Type B pancreatic cell (in vitro differentiated cells): ENCODE results near the gene CASK. TPM values are rescaled to one million over a fixed set of nuclear protein-coding genes. Genes with fewer than 3 reads are reported as not detected.
A peak's percentile ranks its signal among the peaks of the same experiment; 100 is the strongest.

Experiments used
- DNase-seq: peaks from one replicate; pipeline ENCODE4 v3.0.0; 2021; ENCODE audit warnings: mixed read lengths; ENCODE audit not compliant: unreplicated experiment; ENCODE audit errors: extremely low spot score
- H3K27ac Mint-ChIP-seq: 2 replicates; pipeline ENCODE4 v1.8.0; 2021; ENCODE audit warnings: mild to moderate bottlenecking, mixed read lengths
- H3K27me3 Mint-ChIP-seq: 2 replicates; pipeline ENCODE4 v1.8.0; 2021; ENCODE audit warnings: mixed read lengths
- H3K36me3 Mint-ChIP-seq: 2 replicates; pipeline ENCODE4 v1.8.0; 2021; ENCODE audit warnings: mixed read lengths
- H3K4me1 Mint-ChIP-seq: one replicate; pipeline ENCODE4 v1.8.0; 2021; ENCODE audit warnings: mixed read lengths; ENCODE audit not compliant: unreplicated experiment
- H3K4me3 Mint-ChIP-seq: 2 replicates; pipeline ENCODE4 v1.8.0; 2021; ENCODE audit warnings: mild to moderate bottlenecking, mixed read lengths
- H3K9me3 Mint-ChIP-seq: 2 replicates; pipeline ENCODE4 v1.8.0; 2021; ENCODE audit warnings: mixed read lengths
- total RNA-seq: library from RNA; stranded (reverse); gene quantifications from 2 replicates; pipeline ENCODE4 v1.2.1, GENCODE V29; 2021; ENCODE audit warnings: low replicate concordance
- TF ChIP-seq, protein P1 (sequence below): fragments of 200-600 bp; sonication (generic); conservative IDR thresholded peaks from 2 replicates; pipeline ENCODE4 v1.5.0; 2021; ENCODE audit warnings: antibody characterized with exemption, mild to moderate bottlenecking

The CASK gene
- total RNA-seq, 1 donor from 2014 or later = 93.8 TPM

DNA sequence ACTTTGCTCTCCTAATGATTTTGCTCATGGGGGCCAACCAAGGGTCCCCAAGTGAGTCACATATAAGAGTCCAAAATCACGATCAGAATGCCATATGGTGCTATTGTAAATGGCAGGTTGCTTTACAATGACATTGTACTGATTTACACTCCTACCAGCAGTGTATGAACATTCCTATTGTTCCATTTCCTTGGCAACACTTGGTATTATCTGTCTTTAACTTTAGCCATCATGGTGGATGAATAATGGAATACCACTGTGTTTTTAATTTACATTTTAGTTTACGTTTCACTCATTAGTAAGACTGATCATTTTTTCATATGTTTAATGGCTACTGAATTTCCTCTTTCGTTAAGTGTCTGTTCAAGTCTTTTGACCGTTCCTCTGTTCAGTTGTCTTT, 379.7 kb downstream of the CASK start:
- Mint-ChIP-seq H3K27ac (no peak overlapping the region), H3K27me3 (no peaks in the 10 kb centered on the region), H3K36me3 (peaks cover 14% of the 10 kb centered on the region), H3K4me1 (peaks cover 4% of the 10 kb centered on the region), H3K4me3 (no peak overlapping the region), H3K9me3 (no peaks in the 10 kb centered on the region)
- DNase-seq = no peak
- TF ChIP-seq, protein P1, sequence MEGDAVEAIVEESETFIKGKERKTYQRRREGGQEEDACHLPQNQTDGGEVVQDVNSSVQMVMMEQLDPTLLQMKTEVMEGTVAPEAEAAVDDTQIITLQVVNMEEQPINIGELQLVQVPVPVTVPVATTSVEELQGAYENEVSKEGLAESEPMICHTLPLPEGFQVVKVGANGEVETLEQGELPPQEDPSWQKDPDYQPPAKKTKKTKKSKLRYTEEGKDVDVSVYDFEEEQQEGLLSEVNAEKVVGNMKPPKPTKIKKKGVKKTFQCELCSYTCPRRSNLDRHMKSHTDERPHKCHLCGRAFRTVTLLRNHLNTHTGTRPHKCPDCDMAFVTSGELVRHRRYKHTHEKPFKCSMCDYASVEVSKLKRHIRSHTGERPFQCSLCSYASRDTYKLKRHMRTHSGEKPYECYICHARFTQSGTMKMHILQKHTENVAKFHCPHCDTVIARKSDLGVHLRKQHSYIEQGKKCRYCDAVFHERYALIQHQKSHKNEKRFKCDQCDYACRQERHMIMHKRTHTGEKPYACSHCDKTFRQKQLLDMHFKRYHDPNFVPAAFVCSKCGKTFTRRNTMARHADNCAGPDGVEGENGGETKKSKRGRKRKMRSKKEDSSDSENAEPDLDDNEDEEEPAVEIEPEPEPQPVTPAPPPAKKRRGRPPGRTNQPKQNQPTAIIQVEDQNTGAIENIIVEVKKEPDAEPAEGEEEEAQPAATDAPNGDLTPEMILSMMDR = no peak

DNA sequence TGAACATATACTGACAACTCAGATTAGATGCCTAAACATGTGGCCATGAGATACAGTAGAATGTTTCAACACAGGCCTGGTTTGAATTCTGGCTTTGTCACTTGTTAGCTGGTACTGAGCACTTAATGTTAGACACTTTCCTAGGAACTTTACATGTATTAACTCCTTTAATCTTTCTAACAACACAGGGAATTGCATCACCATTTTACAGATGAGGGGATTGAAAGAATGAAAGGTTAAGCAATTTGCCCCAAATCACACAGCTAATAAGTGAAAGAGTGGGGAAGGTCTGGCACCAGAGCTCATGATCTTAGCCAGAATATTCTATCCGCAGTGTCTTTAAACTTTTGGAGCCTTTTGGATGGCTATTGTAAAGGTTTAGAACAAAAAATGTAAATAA, 380.3 kb downstream of the CASK start:
- Mint-ChIP-seq H3K4me1 (peaks cover 4% of the 10 kb centered on the region), H3K27ac (no peak overlapping the region), H3K9me3 (no peaks in the 10 kb centered on the region), H3K4me3 (no peak overlapping the region), H3K27me3 (no peaks in the 10 kb centered on the region), H3K36me3 (peaks cover 13% of the 10 kb centered on the region)
- no peak for DNase-seq
- TF ChIP-seq, protein P1 = no peak

DNA sequence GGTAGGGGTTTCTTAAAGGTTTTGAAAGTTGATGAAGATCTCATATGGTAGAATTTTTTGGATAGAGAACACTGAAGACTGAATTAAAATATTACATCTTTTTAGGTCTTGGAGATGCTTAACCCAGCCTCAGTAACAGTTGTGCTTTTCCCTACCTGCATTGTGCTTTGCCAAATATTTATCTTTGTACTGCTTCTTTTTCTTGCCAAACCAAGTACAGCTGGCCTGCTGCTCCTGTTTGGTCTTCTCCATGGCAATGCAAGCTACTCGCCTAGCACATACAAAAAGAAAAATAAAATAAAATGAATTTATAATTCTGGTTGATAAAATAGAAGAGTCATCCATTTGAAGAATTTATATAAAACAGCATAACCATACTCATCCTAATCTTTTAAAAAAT, 380.8 kb downstream of the CASK start:
- peaks cover 4% of the 10 kb centered on the region for H3K4me1 Mint-ChIP-seq
- no peak overlapping the region for H3K27ac Mint-ChIP-seq
- H3K9me3 Mint-ChIP-seq = no peaks in the 10 kb centered on the region
- no peaks in the 10 kb centered on the region for H3K27me3 Mint-ChIP-seq
- H3K4me3 Mint-ChIP-seq = peak overlapping the region; percentile 17
- peaks cover 13% of the 10 kb centered on the region for H3K36me3 Mint-ChIP-seq
- TF ChIP-seq, protein P1 = no peak
- no peak for DNase-seq

DNA sequence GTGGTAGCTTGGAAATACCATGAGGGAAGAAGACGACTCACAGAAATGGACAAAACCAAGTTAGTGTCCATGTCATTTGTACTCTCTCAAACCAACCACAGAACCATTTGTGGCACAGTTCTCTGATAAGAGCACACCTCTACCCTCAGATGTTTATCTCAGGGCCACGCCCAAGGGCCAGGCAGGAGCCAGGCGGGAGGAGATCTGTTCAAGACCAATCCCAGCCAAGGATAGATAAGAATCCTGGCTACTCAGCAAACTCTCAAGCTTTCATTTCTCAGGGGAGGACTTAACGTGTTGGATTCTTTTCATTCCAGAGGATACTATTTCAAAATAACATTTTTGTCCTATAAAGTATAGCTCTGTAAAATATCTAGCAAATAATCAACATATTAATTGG, 381.2 kb downstream of the CASK start:
- Mint-ChIP-seq H3K4me3 (peak overlapping the region; percentile 17), H3K4me1 (peaks cover 4% of the 10 kb centered on the region), H3K27me3 (no peaks in the 10 kb centered on the region), H3K36me3 (peaks cover 13% of the 10 kb centered on the region), H3K27ac (peak overlapping the region; percentile 61), H3K9me3 (no peaks in the 10 kb centered on the region)
- TF ChIP-seq, protein P1 = no peak
- DNase-seq = no peak

DNA sequence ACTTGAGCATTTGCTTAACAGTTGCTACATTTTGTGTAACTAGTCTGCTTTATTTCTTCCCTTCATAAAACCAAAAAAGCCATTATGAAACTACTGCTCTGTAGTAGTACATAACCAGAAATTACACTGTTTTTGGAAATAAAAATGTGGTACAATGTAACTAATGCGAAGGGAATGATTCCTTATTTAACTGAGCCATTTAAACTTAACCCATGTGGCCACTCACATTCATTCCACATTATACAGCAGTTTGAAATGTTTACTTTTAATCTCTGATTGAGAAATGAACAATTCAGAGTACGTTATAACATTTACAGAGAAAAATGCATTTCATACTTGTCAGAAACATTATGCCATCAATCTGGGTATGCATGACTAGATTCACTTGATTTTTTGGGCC, 382.0 kb downstream of the CASK start:
- H3K27ac Mint-ChIP-seq = no peak overlapping the region

More for the DNA sequence above, 382.0 kb downstream of the CASK start:
- DNase-seq = no peak
- H3K27me3 Mint-ChIP-seq = no peaks in the 10 kb centered on the region
- TF ChIP-seq, protein P1 = no peak
- no peaks in the 10 kb centered on the region for H3K9me3 Mint-ChIP-seq
- peaks cover 4% of the 10 kb centered on the region for H3K4me1 Mint-ChIP-seq
- H3K36me3 Mint-ChIP-seq = peaks cover 13% of the 10 kb centered on the region
- H3K4me3 Mint-ChIP-seq = no peak overlapping the region
